Stimulated activated CD4-positive, alpha-beta T cell treated with anti-CD3 and anti-CD28 coated beads, Interleukin-2, amount 100 ng/mL, for 48 hours (primary cell): Measurements from ENCODE around the gene ARHGAP28.
"Not testable (repeated sequence)": the region's sequence is repeated elsewhere in the genome, so short reads cannot be mapped to it uniquely, and the experiment has no call there.

Source experiments
- DNase-seq, 2 donors: peaks; one replicate each; pipeline ENCODE4 v3.0.0-alpha.2; 2020

The ARHGAP28 gene

DNA sequence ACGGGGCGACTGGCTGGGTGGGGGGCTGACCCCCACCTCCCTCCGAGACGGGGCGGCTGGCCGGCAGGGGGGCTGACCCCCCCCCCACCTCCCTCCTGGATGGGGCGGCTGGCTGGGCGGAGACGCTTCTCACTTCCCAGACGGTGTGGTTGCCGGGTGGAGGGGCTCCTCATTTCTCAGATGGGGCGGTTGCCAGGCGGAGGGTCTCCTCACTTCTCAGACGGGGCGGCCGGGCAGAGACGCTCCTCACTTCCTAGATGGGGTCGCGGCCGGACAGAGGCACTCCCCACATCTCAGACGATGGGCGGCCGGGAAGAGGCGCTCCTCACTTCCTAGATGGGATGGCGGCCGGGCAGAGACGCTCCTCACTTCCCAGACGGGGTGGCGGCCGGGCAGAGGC lies 98.0 kb downstream of the ARHGAP28 start:
- not testable (repeated sequence) for DNase-seq

DNA sequence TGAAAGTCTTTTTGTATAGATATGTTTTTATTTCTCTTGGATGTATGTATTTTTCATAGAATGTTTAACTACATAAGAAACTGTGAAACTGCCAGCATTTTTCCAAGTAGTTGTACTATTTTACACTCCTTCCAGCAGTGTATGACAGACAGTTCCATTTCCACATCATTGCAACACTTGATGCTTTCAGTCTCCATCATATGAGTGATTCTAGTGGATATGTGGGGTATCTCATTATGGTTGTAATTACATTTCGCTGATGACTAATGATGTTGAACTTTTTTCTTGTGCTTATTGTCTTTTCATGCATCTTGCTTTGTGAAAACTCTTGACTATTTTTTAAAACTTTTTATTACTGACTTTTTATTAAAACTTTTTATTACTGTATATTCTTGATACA lies 101.4 kb downstream of the ARHGAP28 start:
- no peak for DNase-seq

DNA sequence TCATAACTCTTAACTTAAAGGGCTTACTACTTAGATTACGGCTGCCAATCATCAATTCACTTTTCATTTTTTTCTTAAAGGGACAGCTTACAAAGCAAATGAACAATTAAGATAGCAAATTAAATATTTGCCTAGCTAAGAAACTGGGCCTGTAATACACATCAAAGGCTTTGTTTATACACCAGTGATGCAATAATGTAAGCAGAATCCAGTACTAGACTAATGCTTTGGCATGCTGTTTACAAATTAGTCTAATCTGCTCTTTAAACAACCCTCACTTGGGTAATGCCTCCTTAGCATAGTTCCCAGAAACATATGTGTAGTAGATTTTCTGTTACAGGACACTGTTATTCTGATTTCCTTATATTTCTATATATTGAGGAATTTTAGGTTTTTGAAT lies 105.8 kb downstream of the ARHGAP28 start:
- DNase-seq, result no peak

DNA sequence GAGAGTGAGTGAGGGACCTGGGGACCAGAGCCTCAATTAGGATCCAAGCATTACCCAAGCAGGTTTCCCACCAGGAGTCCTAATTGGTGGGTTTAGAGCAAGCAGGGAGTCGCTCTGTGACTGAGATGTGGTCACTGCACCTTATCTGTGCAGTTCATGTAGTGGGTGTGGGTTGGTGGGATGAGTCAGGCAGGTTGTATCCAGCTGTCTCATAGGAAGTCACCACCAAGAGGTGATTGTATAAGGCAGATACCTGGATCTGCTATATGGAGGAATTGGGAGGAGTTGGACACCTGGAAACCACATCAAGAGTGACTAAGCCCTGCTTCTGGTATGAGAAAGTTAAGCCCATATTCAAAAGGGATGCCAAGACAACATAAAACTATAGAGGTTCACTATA lies 106.8 kb downstream of the ARHGAP28 start:
- DNase-seq, result no peak

DNA sequence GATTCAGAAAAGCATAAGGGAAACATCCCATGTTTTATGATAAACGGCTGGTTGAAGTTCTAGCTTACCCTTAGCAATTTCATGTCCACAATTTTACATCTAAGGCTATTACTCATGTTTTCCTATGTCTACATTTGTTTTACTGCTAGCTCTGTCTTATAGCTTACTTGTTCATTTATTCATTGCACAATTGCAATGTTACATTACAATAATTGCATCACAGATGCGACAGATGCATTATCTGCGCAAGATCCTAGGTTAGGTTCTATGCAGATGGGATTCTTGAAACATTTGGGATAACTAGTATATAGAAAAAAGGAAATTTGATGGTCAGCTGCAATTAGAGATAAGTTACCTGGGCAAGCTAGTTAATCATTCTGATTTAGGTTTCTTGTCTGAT lies 108.4 kb downstream of the ARHGAP28 start:
- DNase-seq, result no peak

DNA sequence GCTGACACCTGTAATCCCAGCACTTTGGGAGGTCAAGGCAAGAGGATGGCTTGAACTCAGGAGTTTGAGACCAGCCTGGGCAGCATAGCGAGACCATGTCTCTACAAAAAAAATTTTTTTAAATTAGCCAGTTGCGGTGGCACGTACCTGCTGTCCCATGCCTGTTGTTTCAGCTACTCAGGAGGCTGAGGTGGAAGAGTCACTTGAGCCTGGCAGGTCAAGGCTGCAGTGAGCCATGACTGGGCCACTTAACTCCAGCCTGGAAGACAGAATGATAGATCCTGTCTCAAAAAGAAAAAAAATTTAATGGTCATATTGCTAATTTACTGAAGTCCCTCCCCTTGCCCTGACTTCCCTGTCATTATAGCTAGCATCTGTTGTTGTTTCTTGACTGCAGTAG lies 112.6 kb downstream of the ARHGAP28 start:
- no peak for DNase-seq

DNA sequence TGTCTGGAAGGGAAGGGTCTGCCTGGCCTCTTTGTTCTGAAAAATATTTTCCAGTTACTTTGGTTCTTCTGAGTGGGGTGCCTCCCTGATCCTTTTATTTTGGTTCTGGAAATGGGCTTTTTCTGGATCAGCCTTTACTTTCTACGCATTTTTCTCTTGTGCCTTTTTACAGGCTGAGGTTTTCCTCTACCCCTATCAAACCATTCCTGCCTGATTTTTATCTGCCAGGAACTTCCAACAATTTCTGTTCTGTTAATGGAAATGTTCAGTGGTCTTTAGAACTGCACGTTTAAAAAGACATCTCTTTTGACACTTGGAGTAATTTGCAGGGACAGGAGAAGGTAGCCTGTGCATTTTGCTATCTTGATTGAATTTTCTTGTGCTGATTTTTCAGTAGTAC lies 113.8 kb downstream of the ARHGAP28 start:
- DNase-seq, result no peak

DNA sequence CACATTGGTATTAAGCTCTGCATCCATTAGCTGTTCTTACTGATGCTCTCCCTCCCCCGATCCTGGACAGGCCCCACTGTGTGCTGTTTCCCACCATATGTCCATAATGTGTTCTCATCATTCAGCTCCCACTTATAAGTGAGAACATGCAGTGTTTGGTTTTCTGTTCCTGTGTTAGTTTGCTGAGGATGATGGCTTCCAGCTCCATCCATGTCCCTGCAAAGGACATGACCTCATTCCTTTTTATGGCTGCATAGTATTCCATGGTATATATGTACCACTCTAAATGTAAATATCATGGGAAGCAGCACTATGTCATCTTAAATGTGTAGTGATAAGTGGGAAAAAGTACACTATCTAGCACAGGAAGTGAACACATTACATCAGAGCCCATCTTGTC lies 116.0 kb downstream of the ARHGAP28 start:
- DNase-seq, result not testable (repeated sequence)

DNA sequence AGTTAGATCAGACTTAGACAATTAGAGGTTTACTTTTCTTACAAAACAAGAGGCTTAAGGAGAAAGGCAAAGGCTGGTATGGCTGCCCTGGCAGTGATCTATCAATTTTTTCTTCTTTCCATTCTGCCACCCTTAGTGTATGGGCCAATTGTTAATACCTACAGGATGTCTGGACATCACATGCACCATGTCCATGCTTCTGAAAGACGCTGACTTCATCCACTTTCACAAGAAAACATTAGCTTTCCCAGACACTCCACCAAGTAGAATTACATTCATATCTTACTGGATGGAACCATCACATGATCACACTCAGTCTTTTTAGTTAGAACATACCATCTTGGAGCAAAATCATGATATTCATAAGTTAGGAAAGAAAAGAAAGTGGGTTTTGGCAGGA lies 120.9 kb downstream of the ARHGAP28 start:
- no peak for DNase-seq

DNA sequence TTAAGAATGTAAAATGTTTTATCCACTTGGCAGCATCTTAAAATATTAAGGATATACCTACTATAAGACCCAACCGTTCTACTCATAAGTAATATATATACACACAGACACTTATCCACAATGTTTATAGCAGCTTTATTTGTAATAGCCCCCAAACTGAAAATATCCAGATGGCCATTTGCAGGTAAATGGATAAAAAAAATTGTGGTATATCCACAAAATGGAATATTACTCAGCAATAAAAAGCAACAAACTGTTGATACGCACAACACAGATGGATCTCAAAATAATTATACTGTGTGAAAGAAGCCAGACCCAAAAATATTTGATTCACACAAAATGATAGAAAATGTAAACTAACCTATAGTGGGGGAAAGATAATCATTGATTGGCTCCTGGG lies 122.0 kb downstream of the ARHGAP28 start:
- DNase-seq, result no peak

DNA sequence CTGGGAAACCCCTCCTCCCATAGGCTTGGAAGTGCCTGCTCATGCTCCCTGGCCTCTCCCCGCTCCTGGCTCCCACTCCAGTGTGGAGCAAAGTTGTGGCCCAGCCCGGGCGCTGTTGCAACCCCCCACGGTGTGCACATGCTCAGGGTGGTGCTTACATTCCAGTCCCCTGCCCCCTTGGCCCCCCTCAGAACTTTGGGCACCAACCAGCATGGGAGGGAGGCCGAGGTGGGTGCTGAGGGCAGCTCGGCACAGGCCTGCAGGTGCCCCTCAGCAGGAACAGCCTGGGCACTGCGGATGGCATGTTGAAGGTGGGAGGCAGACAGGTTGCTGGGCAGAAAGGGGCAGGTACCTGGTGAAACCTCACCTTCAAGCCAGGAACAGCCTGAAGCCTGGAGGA lies 125.3 kb downstream of the ARHGAP28 start:
- no peak for DNase-seq

DNA sequence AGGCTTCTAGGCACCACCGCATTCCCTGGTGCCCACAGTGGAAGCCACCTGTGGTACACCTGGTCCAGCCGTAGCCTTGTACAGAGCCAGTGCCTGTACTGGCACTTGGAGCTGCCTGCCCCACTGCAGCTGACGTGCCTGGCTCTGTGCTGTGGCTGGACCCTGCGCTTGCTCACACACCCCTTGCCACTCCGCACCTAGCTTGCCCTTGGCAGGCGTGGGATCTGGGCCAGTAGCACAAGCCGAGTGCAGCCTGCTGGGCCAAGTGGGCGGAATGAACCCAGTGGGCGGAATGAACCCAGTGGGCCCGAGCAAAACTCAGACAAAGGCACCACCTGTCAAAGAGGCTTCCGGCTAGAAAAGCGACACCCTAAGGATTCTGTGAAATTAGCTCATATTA lies 126.3 kb downstream of the ARHGAP28 start:
- DNase-seq, result no peak

DNA sequence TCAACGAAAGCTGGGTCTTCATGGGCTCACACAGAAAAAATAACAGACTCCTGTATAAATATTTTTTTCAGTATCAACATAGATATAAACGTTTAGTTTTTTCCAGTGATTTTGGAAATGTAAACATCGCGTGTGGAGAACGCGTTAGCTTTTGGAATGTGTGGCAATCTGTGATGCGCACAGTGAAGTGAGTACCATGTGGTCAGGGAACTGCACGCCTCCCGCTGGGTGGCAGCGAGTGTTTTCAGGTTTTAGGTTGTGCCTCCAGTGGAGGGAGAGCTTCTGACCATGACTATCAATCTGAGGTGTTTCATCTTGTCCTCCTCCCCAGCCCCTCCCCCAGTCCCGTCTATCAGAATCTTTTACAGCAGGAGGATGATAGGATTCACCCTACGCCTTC lies 127.8 kb downstream of the ARHGAP28 start:
- DNase-seq, result no peak

DNA sequence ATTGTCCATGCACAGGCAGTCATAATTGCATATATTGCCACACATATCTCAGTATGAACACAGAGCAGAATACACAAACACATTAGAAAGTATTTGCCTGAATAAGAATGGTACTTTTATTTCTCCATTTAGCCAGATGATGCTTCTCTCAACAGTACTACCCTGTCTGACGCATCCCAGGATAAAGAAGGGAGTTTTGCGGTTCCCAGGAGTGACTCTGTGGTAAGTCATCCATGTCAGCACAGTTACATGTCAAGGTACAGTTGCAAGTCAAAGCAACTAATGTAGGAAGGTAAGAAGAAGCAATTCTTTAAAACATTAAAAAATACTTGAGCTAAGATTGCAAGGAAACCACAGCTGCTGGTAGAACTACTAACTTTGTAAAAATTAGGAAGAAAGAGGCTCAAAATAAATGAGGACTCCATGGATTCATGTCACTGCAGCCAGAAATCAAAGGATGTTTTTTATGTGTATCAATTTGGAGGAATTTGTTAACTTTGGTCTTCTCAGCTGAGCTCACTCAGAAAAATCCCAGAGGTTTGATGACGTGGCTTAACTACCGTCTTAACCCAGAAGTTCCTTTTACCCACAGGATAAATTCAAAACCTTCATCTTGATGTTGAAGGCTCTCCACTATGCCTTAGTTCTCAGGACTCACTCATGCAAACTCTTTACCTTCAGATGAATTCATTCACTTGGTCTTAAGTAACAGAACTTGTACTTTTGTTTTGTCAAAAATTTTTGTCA lies 130.3 kb downstream of the ARHGAP28 start:
- no peak for DNase-seq

DNA sequence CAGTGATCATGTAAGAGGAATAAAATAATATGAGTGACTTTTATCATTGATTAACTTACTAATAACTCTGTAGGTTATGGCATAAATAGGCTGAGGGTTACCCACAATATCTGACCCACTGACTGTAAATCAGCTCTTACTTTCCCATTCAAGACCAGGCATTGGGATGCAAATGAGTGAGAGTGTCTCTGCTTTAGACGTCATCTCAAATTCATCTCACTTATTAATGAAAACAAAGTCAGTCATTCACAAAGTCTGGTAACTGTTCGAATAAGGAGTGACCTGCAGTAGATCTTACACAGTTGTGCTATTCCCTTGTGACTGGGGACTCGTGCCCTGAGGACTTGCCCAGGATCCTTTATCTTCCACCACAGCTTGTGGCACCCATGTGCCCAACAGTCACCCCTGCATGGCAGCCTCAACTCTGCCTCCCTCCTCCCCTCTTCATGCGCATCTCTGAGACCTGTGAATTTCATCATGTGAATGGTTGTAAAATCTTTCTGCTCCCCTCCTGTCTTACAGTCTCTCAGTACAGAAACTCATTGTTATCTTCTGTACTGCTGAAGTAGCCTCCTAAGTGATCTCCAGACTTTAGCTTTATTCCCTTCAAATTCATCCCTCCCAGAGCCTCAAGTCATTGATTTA lies 131.4 kb downstream of the ARHGAP28 start:
- no peak for DNase-seq

DNA sequence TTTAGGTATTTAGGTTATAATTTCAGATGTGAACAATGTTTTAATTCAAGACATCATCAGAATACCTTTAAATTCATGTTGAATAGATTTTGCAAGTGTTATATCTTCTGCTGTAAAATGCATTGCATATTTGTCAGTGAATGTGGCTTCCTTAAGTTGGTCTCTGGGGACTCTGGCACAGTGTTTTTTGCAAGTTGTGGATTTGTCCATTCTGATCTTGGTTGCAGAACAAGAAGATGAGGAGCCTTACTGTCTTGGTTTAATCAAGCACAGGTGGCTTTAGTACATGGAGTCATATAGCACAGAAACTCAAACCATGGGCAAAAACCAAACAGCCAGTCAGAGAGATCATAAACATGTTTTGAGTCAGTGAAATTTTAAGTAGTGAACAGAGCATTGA lies 135.7 kb downstream of the ARHGAP28 start:
- no peak for DNase-seq

DNA sequence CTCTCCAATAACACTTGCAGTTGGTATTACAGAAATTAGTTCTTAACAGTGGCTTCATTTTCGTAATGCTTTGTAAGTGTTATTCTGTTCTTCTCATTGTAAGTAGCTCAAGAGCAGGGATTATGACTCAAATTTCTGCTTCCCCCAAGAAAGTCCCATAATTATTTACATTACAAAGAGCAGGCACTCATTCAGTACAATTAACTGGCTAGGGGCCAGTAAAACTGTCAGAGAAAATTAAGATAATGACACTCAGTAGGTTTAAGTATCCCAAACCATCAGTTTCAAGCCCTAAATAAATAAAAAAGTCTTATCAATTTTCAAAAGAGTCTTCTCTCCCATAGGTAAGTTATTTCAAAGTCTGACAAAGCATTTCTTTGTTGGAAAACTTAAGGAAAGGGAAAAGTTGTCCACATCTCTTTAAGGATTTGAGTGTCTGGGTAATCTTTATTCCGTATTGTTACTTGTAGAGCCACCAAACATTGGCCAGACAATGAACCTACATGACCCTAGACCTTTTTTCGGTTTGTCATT lies 137.1 kb downstream of the ARHGAP28 start:
- no peak for DNase-seq

DNA sequence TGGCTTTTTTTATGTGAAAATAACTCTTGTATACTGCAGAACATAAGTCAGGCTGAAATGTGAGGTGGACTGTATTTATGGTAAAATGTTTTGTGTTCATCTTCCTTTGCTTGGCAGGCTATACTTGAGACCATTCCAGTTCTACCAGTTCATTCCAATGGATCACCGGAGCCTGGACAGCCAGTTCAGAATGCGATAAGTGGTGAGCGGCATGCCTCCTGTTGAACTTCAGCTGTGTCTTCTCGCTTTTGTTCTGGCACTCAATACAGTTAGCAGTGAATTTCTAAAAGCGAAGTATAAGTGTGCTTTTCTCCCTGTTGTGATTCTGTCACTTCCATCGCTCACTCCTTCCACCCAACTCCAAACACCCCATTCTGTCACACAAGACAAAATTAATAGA lies 138.5 kb downstream of the ARHGAP28 start:
- DNase-seq, result no peak

DNA sequence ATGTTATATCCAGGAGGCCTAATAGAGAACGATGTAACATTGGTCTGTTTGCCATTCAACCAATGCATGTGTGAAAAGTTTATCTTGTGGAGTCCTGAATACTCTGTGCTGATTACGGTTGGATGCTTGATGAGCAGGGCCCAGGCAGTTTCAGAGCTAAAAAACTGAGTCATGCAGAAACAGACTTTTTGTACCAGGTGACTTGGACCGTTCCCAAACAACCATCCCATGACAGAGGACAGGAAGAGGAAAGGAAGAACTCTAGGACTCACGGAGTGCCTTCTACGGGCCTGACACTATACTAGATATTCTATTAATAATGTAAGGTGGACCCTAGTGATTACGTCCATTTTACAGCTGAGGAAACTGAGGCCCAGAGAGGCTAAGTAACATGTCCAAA lies 142.1 kb downstream of the ARHGAP28 start:
- no peak for DNase-seq

DNA sequence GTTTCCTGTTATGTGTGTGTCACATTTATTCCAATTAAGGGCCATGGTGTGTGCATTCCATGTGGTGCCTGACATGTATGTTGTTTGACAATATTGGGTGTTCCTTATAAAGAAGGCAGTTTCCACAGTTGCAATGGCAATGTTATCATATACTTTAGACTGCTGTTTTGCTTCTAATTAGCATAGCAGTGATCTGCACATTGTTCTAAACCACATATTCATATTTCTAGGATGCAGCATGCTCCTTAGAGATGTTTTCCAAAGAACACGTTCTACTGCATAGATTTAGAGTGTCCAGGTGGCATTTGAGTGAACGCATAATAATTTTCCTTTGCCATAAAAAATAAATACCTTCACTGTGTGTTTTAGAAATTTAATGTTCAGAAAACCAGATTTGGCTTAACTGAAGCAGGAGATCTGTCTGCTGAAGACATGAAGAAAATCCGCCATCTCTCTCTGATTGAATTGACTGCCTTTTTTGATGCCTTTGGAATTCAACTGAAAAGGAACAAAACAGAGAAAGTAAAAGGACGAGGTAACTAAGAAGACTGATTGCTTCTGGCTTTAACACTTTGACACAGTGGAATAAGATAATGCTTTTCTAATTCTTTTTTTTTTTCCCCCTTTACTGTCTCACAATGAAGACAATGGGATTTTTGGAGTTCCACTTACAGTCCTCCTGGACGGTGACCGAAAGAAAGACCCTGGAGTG lies 143.7 kb downstream of the ARHGAP28 start:
- DNase-seq, result no peak

DNA sequence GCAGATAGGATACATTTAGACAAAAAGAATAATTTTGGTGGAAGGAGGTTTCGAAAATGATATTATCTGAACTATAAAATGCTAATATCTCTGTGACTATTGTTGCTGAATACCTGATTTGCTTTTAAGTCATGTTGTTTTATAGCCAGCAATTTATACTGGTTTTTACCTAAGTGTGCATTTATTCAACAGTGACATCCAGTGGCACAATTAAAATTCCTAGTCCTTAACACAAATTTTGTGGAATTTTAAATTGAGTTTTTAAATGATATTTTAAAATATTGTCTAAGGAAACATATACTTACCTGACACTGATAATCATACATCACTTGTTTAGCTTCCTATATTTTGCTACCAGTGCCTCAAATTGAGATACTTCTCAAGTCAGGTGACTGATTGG lies 144.8 kb downstream of the ARHGAP28 start:
- DNase-seq, result no peak

DNA sequence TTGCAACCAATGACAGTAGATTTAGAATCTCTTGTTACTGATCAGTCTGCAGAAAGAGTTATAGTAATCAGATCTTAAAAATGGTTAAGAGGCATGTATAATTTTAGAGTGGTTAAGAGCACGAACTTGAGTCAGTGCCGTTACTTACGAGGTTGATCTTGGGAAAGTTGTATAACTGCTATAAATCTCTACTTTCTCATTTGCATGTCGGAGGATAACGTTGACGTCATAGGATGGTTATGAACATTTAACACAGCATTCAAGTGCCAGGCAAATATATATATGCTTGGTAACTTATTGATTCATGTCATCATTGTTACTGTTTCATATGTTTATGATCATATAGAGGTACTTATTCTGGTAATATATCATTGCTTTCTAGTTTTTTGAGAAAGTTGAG lies 146.2 kb downstream of the ARHGAP28 start:
- DNase-seq, result no peak

DNA sequence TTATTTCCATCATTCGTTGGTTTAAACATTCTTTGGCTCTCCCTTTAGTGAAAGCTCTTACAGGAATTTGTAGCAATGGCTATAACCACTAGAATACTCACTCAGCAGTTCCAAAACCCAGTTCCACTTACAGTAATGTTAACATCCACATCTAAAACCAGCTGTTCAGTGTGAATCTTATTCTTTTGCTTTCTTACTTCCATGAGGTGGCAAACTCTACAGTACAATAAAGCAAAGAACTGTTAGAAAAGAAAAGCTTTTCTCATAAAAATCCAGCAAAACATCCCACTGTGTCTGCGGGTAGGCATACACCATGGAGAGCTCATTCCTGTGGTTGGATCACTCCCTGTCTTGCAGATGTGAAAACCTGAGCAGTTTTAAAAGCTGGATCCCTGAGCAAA lies 147.1 kb downstream of the ARHGAP28 start:
- DNase-seq, result no peak

DNA sequence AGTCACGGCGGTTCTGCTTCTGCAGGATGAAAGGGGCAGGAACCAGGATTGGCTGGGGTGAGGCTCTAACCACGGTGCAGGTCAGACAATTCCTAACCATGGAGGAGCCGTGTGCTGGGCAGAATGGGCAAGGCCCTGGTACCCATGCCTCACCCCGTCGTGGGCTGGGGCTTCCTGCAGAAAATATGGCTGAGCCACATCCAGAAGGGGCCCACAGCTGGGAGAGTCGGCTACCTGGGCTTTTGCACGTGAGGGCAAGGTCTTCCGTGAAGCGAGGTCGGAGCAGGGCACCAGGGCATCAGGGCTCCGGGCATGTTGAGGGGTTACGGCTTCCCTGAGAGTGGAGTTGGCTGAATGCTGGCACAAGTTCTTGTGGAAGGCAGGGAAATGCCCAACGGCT lies 147.8 kb downstream of the ARHGAP28 start:
- no peak for DNase-seq
